SK-N-SH (cell line): ENCODE data around the gene ZC3H18. TPM values are rescaled to one million over a fixed set of nuclear protein-coding genes. Genes with fewer than 3 reads are reported as not detected.

Experiments
- CTCF ChIA-PET: fragments of 300-600, 350-600 bp; formaldehyde crosslinking; extraction: SDS; loops from one replicate; lab custom pipeline; 2021; lab: Yijun Ruan, JAX
- POLR2A ChIA-PET: fragments of 350-600 bp; sonication (Branson Sonifier 250); formaldehyde crosslinking; extraction: SDS; loops from one replicate; lab custom pipeline; 2020; ENCODE audit warnings: antibody characterized with exemption, inconsistent platforms; lab: Yijun Ruan, JAX
- DNase-seq: peaks from one replicate; pipeline ENCODE4 v3.0.0; 2012
- H2AFZ ChIP-seq: fragments of 200-600 bp; sonication (generic); 2 replicates; pipeline ENCODE4 v1.8.1; 2016; ENCODE audit warnings: antibody characterized with exemption, mild to moderate bottlenecking, low read depth
- H3F3A ChIP-seq: fragments of 200-600 bp; sonication (generic); replicated peaks from 2 replicates; pipeline ENCODE3; 2016; ENCODE audit warnings: antibody characterized with exemption, mild to moderate bottlenecking; ENCODE audit not compliant: insufficient read depth
- H3K27ac ChIP-seq, 2 experiments: fragments of 200-500 bp in 1 of 2; fragments of 200-600 bp in 1 of 2; sonication (Bioruptor generic) in 1 of 2; sonication (generic), shearing (Covaris generic) in 1 of 2; 2 replicates each; pipeline versions ENCODE4 v1.5.1 to v1.6.1; 2014 to 2016; ENCODE audit warnings: low read depth in 2 of 2, inconsistent platforms in 1 of 2, low read length in 1 of 2, mild to moderate bottlenecking in 1 of 2, mixed read lengths in 1 of 2
- H3K27me3 ChIP-seq: fragments of 200-600 bp; sonication (generic), shearing (Covaris generic); 2 replicates; pipeline ENCODE4 v1.6.1; 2016; ENCODE audit warnings: mixed run types; ENCODE audit not compliant: insufficient read depth
- H3K36me3 ChIP-seq, 2 experiments: fragments of 200-500 bp in 1 of 2; fragments of 200-600 bp in 1 of 2; sonication (Bioruptor generic) in 1 of 2; sonication (generic) in 1 of 2; replicated peaks in 1 of 2; 2 replicates each; pipeline versions ENCODE3 to v1.5.1; 2014 to 2016; ENCODE audit warnings: low read length in 1 of 2, mild to moderate bottlenecking in 1 of 2; ENCODE audit not compliant: insufficient read depth in 2 of 2, control insufficient read depth in 1 of 2
- H3K4me1 ChIP-seq, 2 experiments: fragments of 200-500 bp in 1 of 2; fragments of 200-600 bp in 1 of 2; sonication (Bioruptor generic) in 1 of 2; sonication (generic), shearing (Covaris generic) in 1 of 2; 2 replicates each; pipeline versions ENCODE4 v1.5.1 to v1.6.1; 2014 to 2016; ENCODE audit warnings: low read depth in 1 of 2, low read length in 1 of 2, mixed run types in 1 of 2; ENCODE audit not compliant: insufficient read depth in 2 of 2, control insufficient read depth in 1 of 2
- H3K4me2 ChIP-seq: fragments of 200-600 bp; sonication (generic), shearing (Covaris generic); 2 replicates; pipeline ENCODE4 v1.6.1; 2017; ENCODE audit warnings: mixed run types
- H3K4me3 ChIP-seq, 2 experiments: fragments of 200-500 bp in 1 of 2; fragments of 200-600 bp in 1 of 2; sonication (Bioruptor generic) in 1 of 2; sonication (generic), shearing (Covaris generic) in 1 of 2; 2 replicates each; pipeline versions ENCODE4 v1.5.1 to v1.8.1; 2014 to 2016; ENCODE audit warnings: low read depth in 2 of 2, inconsistent platforms in 1 of 2, low read length in 1 of 2, mild to moderate bottlenecking in 1 of 2, mixed read lengths in 1 of 2, moderate library complexity in 1 of 2
- H3K79me2 ChIP-seq: fragments of 200-600 bp; sonication (generic); 2 replicates; pipeline ENCODE4 v1.8.1; 2017; ENCODE audit warnings: mild to moderate bottlenecking; ENCODE audit not compliant: insufficient read depth
- H3K9ac ChIP-seq: fragments of 200-600 bp; sonication (generic); 2 replicates; pipeline ENCODE4 v1.6.1; 2017; ENCODE audit warnings: mixed run types
- H3K9me2 ChIP-seq: fragments of 200-600 bp; sonication (generic); 2 replicates; pipeline ENCODE4 v1.6.1; 2017; ENCODE audit warnings: mixed run types
- H3K9me3 ChIP-seq: fragments of 200-600 bp; sonication (generic); 2 replicates; pipeline ENCODE4 v1.6.1; 2017; ENCODE audit warnings: mixed run types, mild to moderate bottlenecking, moderate library complexity
- H4K20me1 ChIP-seq: fragments of 200-600 bp; sonication (generic); 2 replicates; pipeline ENCODE4 v1.6.1; 2017; ENCODE audit warnings: mild to moderate bottlenecking, mixed run types; ENCODE audit not compliant: insufficient read depth
- CHD2 ChIP-seq: fragments of 150-350 bp; IDR thresholded peaks from 2 replicates; pipeline ENCODE4 v1.6.1; 2018; ENCODE audit warnings: low read length; ENCODE audit not compliant: partially characterized antibody
- EZH2phosphoT487 ChIP-seq: fragments of 200-600 bp; sonication (generic); IDR thresholded peaks from 2 replicates; pipeline ENCODE4 v1.6.1; 2017; ENCODE audit warnings: low read depth, mixed run types, mild to moderate bottlenecking, antibody characterized with exemption, moderate library complexity, borderline replicate concordance
- FOXJ3 ChIP-seq: sonication (generic); formaldehyde crosslinking; IDR thresholded peaks from 2 replicates; pipeline ENCODE4 v1.5.1; 2020; ENCODE audit warnings: mild to moderate bottlenecking, missing genetic modification reagents
- GATA2 ChIP-seq: sonication (generic); formaldehyde crosslinking; IDR thresholded peaks from 2 replicates; pipeline ENCODE4 v1.5.0; 2020; ENCODE audit warnings: mild to moderate bottlenecking, missing genetic modification reagents
- JUND ChIP-seq: IDR thresholded peaks from 2 replicates; pipeline ENCODE4 v1.4.0; 2012
- MXI1 ChIP-seq: IDR thresholded peaks from 2 replicates; pipeline ENCODE4 v1.6.1; 2012; ENCODE audit warnings: mild to moderate bottlenecking, low read depth, low read length, improper control_type of control experiment
- RFX5 ChIP-seq: IDR thresholded peaks from 2 replicates; pipeline ENCODE4 v1.6.1; 2012; ENCODE audit warnings: mild to moderate bottlenecking, improper control_type of control experiment, low read length
- RXRA ChIP-seq: IDR thresholded peaks from 2 replicates; pipeline ENCODE4 v1.4.0; 2012; ENCODE audit warnings: low read depth, mild to moderate bottlenecking, borderline replicate concordance
- SIN3A ChIP-seq: IDR thresholded peaks from 2 replicates; pipeline ENCODE4 v1.6.1; 2012; ENCODE audit warnings: low read depth, mild to moderate bottlenecking, low read length, moderate library complexity, borderline replicate concordance
- TEAD4 ChIP-seq: IDR thresholded peaks from 2 replicates; pipeline ENCODE4 v1.4.0; 2012; ENCODE audit warnings: mild to moderate bottlenecking, borderline replicate concordance; ENCODE audit not compliant: insufficient read depth
- WGBS: methylation state at CpG from one replicate; pipeline ENCODE4 v1.1.6; 2017; ENCODE audit warnings: low lambda C conversion rate; 5-methylcytosine and 5-hydroxymethylcytosine counted together
- polyA plus RNA-seq, 3 experiments: library from polyadenylated mRNA; depleted of rRNA; stranded (reverse); fragments of >200 nt; gene quantifications; 2 replicates each; pipeline ENCODE4 v1.2.3, GENCODE V29; 2012
- TF ChIP-seq, protein P1 (sequence below): fragments of 200-600 bp; sonication (generic); IDR thresholded peaks from 2 replicates; pipeline ENCODE4 v1.6.1; 2017; ENCODE audit warnings: antibody characterized with exemption, mild to moderate bottlenecking, moderate library complexity
- TF ChIP-seq, protein P2 (sequence below): IDR thresholded peaks from 2 replicates; pipeline ENCODE4; 2012
- TF ChIP-seq, protein P3 (sequence below): IDR thresholded peaks from 2 replicates; pipeline ENCODE4 v1.4.0; 2012; ENCODE audit warnings: low read depth, borderline replicate concordance
- TF ChIP-seq, protein P4 (sequence below): IDR thresholded peaks from 2 replicates; pipeline ENCODE4 v1.4.0; 2012; ENCODE audit warnings: low read depth, borderline replicate concordance
- TF ChIP-seq, protein P5 (sequence below): fragments of 150-350 bp; IDR thresholded peaks from 2 replicates; pipeline ENCODE4 v1.6.1; 2017; ENCODE audit warnings: antibody characterized with exemption, low read length, low read depth, borderline replicate concordance

Gene ZC3H18
- polyA plus RNA-seq, 1 of the 3 experiments (the other 2 are of a cell fraction), result 32.7 TPM

DNA sequence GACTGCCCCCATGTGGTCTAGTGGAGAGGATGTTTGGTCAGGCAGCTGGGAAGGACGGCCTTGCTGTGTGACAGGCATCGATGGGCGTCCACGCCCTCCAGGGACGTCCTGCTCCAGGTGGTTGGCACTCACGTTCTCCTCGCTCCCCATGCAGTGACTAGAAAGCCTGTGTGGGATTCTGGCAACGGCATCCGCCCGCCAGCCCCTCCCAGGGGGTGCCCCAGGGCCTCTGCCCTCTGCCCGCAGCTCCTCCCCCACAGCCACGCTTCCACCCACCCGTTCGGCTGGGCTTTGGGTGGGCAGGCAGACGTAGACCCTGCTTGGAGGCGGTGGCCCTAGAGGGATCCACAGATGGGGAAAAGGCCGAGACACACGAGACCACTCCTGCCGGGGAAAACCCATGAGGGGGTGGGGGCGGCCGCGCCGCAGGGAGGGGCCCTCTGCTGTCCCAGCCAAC lies 63.5 kb downstream of the ZC3H18 start:
- CTCF ChIA-PET, result interaction anchor here (0.5 to 1.8 kb wide), 2 partner anchors 8 to 141 kb away, joined by 3 to 4 read pairs; no protein-coding TSS in a partner anchor
- H3K9me3 ChIP-seq, result no peaks in the 10 kb centered on the region
- no peaks in the 10 kb centered on the region for H4K20me1 ChIP-seq
- H3K4me2 ChIP-seq, result no peak overlapping the region
- 92% methylated on average over 17 of the region's 23 CpGs for WGBS
- DNase-seq, result peak; percentile 60
- H3K79me2 ChIP-seq, result no peaks in the 10 kb centered on the region
- POLR2A ChIA-PET, result no interaction called here
- TF ChIP-seq, protein P1, sequence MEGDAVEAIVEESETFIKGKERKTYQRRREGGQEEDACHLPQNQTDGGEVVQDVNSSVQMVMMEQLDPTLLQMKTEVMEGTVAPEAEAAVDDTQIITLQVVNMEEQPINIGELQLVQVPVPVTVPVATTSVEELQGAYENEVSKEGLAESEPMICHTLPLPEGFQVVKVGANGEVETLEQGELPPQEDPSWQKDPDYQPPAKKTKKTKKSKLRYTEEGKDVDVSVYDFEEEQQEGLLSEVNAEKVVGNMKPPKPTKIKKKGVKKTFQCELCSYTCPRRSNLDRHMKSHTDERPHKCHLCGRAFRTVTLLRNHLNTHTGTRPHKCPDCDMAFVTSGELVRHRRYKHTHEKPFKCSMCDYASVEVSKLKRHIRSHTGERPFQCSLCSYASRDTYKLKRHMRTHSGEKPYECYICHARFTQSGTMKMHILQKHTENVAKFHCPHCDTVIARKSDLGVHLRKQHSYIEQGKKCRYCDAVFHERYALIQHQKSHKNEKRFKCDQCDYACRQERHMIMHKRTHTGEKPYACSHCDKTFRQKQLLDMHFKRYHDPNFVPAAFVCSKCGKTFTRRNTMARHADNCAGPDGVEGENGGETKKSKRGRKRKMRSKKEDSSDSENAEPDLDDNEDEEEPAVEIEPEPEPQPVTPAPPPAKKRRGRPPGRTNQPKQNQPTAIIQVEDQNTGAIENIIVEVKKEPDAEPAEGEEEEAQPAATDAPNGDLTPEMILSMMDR, result peak; percentile 16; the same call in 1 of the 2 replicates
- no peak for TF ChIP-seq JUND
- TF ChIP-seq, all 33 proteins: peak for 1
- peaks cover under 1% of the 10 kb centered on the region; the same call in 1 of the 2 replicates for H3K27me3 ChIP-seq
- no peak overlapping the region for H3K27ac ChIP-seq
- H3K9me2 ChIP-seq, result no peaks in the 10 kb centered on the region
- no peaks in the 10 kb centered on the region for H3K4me1 ChIP-seq
- peaks cover 4 to 40% of the 10 kb centered on the region in 2 experiments for H3K36me3 ChIP-seq
- no peak overlapping the region for H3K4me3 ChIP-seq
- H3K9ac ChIP-seq, result no peak overlapping the region
- peaks cover 3% of the 10 kb centered on the region for H3F3A ChIP-seq
- no peak overlapping the region for H2AFZ ChIP-seq

DNA sequence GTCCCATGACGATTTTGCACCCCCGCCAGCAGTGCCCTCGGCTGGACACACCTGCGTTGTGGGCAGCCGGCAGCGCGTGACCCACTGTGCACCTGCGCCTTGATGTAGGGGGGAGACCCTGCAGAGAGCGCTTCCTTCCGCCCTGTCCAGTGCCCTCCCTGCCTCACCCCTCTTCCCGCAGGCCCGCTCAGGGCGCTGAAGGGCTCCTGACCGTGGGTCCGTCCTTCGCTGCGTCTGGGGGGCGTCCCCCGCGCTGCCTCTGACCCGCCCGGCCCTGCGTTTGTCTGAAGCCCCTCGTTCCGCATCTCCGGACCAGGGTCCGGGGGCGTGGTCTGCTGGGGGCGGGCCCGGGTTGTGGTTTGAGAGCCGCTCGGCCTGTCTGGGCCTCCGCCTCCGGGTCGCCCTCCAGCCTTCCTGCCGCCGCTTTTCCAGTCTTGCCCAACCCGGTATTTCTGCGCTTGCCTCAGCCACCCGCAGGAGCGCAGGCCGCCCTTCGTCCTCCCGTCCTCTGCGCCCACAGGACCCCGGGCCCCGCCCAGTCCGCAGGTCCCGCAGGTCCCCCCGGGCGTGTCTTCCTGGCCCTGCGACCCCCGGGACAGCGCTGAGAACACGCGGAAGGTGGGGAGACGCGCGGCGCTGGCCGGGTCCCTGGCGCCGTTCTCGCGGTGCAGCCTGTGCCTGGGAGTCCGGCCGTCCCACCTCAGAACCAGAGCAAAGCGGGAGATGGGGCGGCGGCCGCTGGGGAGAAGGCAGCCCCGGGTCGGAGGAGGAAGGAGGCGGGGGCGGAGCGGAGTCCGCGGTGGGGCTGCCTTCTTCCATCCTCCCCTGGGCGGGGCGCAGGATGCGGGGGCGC lies 64.2 kb downstream of the ZC3H18 start:
- Histone ChIP-seq H3K4me3 (no peak overlapping the region), H3K36me3 (peaks cover 4 to 38% of the 10 kb centered on the region in 2 experiments), H3K9me2 (no peaks in the 10 kb centered on the region), H3K9ac (no peak overlapping the region), H3F3A (peaks cover 3% of the 10 kb centered on the region), H3K79me2 (no peaks in the 10 kb centered on the region), H3K4me2 (no peak overlapping the region), H3K27ac (no peak overlapping the region), H3K27me3 (peaks cover 7% of the 10 kb centered on the region; the same call in 1 of the 2 replicates), H3K9me3 (no peaks in the 10 kb centered on the region), H2AFZ (no peak overlapping the region), H3K4me1 (no peaks in the 10 kb centered on the region), H4K20me1 (no peaks in the 10 kb centered on the region)
- 94% methylated on average over 72 of the region's 82 CpGs for WGBS
- POLR2A ChIA-PET, result no interaction called here
- CTCF ChIA-PET, result no interaction called here
- DNase-seq, result no peak
- no peak for TF ChIP-seq SIN3A
- no peak for TF ChIP-seq CHD2
- no peak for TF ChIP-seq MXI1
- TF ChIP-seq, protein P2, sequence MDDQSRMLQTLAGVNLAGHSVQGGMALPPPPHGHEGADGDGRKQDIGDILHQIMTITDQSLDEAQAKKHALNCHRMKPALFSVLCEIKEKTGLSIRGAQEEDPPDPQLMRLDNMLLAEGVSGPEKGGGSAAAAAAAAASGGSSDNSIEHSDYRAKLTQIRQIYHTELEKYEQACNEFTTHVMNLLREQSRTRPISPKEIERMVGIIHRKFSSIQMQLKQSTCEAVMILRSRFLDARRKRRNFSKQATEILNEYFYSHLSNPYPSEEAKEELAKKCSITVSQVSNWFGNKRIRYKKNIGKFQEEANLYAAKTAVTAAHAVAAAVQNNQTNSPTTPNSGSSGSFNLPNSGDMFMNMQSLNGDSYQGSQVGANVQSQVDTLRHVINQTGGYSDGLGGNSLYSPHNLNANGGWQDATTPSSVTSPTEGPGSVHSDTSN, result no peak
- no peak for TF ChIP-seq FOXJ3
- no peak for TF ChIP-seq TEAD4
- TF ChIP-seq RFX5, result no peak
- TF ChIP-seq GATA2, result no peak
- TF ChIP-seq, protein P3, sequence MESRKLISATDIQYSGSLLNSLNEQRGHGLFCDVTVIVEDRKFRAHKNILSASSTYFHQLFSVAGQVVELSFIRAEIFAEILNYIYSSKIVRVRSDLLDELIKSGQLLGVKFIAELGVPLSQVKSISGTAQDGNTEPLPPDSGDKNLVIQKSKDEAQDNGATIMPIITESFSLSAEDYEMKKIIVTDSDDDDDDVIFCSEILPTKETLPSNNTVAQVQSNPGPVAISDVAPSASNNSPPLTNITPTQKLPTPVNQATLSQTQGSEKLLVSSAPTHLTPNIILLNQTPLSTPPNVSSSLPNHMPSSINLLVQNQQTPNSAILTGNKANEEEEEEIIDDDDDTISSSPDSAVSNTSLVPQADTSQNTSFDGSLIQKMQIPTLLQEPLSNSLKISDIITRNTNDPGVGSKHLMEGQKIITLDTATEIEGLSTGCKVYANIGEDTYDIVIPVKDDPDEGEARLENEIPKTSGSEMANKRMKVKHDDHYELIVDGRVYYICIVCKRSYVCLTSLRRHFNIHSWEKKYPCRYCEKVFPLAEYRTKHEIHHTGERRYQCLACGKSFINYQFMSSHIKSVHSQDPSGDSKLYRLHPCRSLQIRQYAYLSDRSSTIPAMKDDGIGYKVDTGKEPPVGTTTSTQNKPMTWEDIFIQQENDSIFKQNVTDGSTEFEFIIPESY, result no peak
- TF ChIP-seq, protein P1, result no peak
- TF ChIP-seq, protein P4, sequence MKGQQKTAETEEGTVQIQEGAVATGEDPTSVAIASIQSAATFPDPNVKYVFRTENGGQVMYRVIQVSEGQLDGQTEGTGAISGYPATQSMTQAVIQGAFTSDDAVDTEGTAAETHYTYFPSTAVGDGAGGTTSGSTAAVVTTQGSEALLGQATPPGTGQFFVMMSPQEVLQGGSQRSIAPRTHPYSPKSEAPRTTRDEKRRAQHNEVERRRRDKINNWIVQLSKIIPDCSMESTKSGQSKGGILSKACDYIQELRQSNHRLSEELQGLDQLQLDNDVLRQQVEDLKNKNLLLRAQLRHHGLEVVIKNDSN, result no peak
- TF ChIP-seq EZH2phosphoT487, result no peak
- TF ChIP-seq, protein P5, sequence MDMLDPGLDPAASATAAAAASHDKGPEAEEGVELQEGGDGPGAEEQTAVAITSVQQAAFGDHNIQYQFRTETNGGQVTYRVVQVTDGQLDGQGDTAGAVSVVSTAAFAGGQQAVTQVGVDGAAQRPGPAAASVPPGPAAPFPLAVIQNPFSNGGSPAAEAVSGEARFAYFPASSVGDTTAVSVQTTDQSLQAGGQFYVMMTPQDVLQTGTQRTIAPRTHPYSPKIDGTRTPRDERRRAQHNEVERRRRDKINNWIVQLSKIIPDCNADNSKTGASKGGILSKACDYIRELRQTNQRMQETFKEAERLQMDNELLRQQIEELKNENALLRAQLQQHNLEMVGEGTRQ, result no peak
- no peak for TF ChIP-seq RXRA
